Activated T-cell treated with anti-CD3 and anti-CD28 coated beads, Interleukin-2, amount 50 U/mL, for 24 hours (primary cell): Measurements from ENCODE around the gene PHF2.

Experiments
- DNase-seq: peaks from one replicate; pipeline ENCODE4 v3.0.0-alpha.2; 2020
- H3K27ac Mint-ChIP-seq: 2 replicates; pipeline ENCODE4 v1.8.0; 2020; ENCODE audit warnings: mild to moderate bottlenecking, mixed read lengths
- H3K27me3 Mint-ChIP-seq: 2 replicates; pipeline ENCODE4 v1.8.0; 2020; ENCODE audit warnings: mixed read lengths
- H3K36me3 Mint-ChIP-seq: 2 replicates; pipeline ENCODE4 v1.8.0; 2020; ENCODE audit warnings: low read depth, mixed read lengths
- H3K4me1 Mint-ChIP-seq: 2 replicates; pipeline ENCODE4 v1.8.0; 2020; ENCODE audit warnings: low read depth, mixed read lengths
- H3K4me3 Mint-ChIP-seq: 2 replicates; pipeline ENCODE4 v1.8.0; 2020; ENCODE audit warnings: mild to moderate bottlenecking, moderate library complexity, mixed read lengths
- H3K9me3 Mint-ChIP-seq: 2 replicates; pipeline ENCODE4 v1.8.0; 2020; ENCODE audit warnings: mixed read lengths

Gene PHF2

GRCh38 chr9:93613791-93614190, 37.4 kb downstream of the PHF2 start:
- Mint-ChIP-seq H3K27ac (no peak overlapping the region), H3K4me1 (peaks cover 28% of the 10 kb centered on the region), H3K27me3 (no peaks in the 10 kb centered on the region)

GRCh38 chr9:93614830-93615468, 38.6 kb downstream of the PHF2 start:
- Mint-ChIP-seq H3K4me3 (no peak overlapping the region), H3K36me3 (peaks cover 13% of the 10 kb centered on the region), H3K27me3 (no peaks in the 10 kb centered on the region), H3K9me3 (peaks cover 5% of the 10 kb centered on the region), H3K4me1 (peaks cover 29% of the 10 kb centered on the region), H3K27ac (no peak overlapping the region)
- no peak for DNase-seq

More at GRCh38 chr9:93613791-93614190, 37.4 kb downstream of the PHF2 start:
- Mint-ChIP-seq H3K9me3 (peaks cover 13% of the 10 kb centered on the region), H3K36me3 (peaks cover 22% of the 10 kb centered on the region), H3K4me3 (no peak overlapping the region)
- no peak for DNase-seq

GRCh38 chr9:93616044-93616443, 39.7 kb downstream of the PHF2 start:
- H3K9me3 Mint-ChIP-seq: no peaks in the 10 kb centered on the region
- no peak for DNase-seq
- no peak overlapping the region for H3K27ac Mint-ChIP-seq
- H3K4me1 Mint-ChIP-seq: peaks cover 27% of the 10 kb centered on the region
- no peaks in the 10 kb centered on the region for H3K27me3 Mint-ChIP-seq
- H3K36me3 Mint-ChIP-seq: peaks cover 3% of the 10 kb centered on the region
- no peak overlapping the region for H3K4me3 Mint-ChIP-seq

GRCh38 chr9:93617273-93617672, 40.9 kb downstream of the PHF2 start:
- Mint-ChIP-seq H3K27me3 (no peaks in the 10 kb centered on the region), H3K36me3 (no peaks in the 10 kb centered on the region), H3K4me3 (no peak overlapping the region), H3K4me1 (peaks cover 25% of the 10 kb centered on the region), H3K9me3 (no peaks in the 10 kb centered on the region), H3K27ac (no peak overlapping the region)
- DNase-seq: no peak

GRCh38 chr9:93619272-93619775, 42.9 kb downstream of the PHF2 start:
- no peak for DNase-seq
- H3K4me1 Mint-ChIP-seq: peaks cover 25% of the 10 kb centered on the region
- H3K9me3 Mint-ChIP-seq: no peaks in the 10 kb centered on the region
- no peaks in the 10 kb centered on the region for H3K36me3 Mint-ChIP-seq
- H3K4me3 Mint-ChIP-seq: no peak overlapping the region
- no peak overlapping the region for H3K27ac Mint-ChIP-seq
- no peaks in the 10 kb centered on the region for H3K27me3 Mint-ChIP-seq

- H3K27me3 Mint-ChIP-seq: no peaks in the 10 kb centered on the region
- no peak overlapping the region for H3K4me3 Mint-ChIP-seq
- no peak overlapping the region for H3K27ac Mint-ChIP-seq
- peaks cover 25% of the 10 kb centered on the region for H3K4me1 Mint-ChIP-seq
- H3K9me3 Mint-ChIP-seq: no peaks in the 10 kb centered on the region
- no peak for DNase-seq
- H3K36me3 Mint-ChIP-seq: no peaks in the 10 kb centered on the region
Observed at GRCh38 chr9:93620041-93620506, 43.7 kb downstream of the PHF2 start.

- no peak for DNase-seq
- H3K27me3 Mint-ChIP-seq: no peaks in the 10 kb centered on the region
- H3K9me3 Mint-ChIP-seq: peaks cover under 1% of the 10 kb centered on the region
- peaks cover 3% of the 10 kb centered on the region for H3K36me3 Mint-ChIP-seq
- peaks cover 27% of the 10 kb centered on the region for H3K4me1 Mint-ChIP-seq
- H3K4me3 Mint-ChIP-seq: no peak overlapping the region
- H3K27ac Mint-ChIP-seq: no peak overlapping the region
Observed at GRCh38 chr9:93620881-93621820, 44.8 kb downstream of the PHF2 start.

- Mint-ChIP-seq H3K4me1 (peaks cover 28% of the 10 kb centered on the region), H3K27ac (no peak overlapping the region), H3K4me3 (no peak overlapping the region), H3K9me3 (peaks cover 2% of the 10 kb centered on the region), H3K36me3 (peaks cover 6% of the 10 kb centered on the region), H3K27me3 (no peaks in the 10 kb centered on the region)
- no peak for DNase-seq
Observed at GRCh38 chr9:93621922-93622321, 45.5 kb downstream of the PHF2 start.

GRCh38 chr9:93622691-93623090, 46.3 kb downstream of the PHF2 start:
- H3K4me1 Mint-ChIP-seq: peaks cover 25% of the 10 kb centered on the region
- H3K27me3 Mint-ChIP-seq: no peaks in the 10 kb centered on the region
- DNase-seq: no peak
- no peak overlapping the region for H3K4me3 Mint-ChIP-seq
- H3K36me3 Mint-ChIP-seq: peaks cover 10% of the 10 kb centered on the region
- no peak overlapping the region for H3K27ac Mint-ChIP-seq
- H3K9me3 Mint-ChIP-seq: peaks cover 5% of the 10 kb centered on the region

- peaks cover 20% of the 10 kb centered on the region for H3K36me3 Mint-ChIP-seq
- no peak for DNase-seq
- H3K27ac Mint-ChIP-seq: no peak overlapping the region
- no peaks in the 10 kb centered on the region for H3K27me3 Mint-ChIP-seq
- no peak overlapping the region for H3K4me3 Mint-ChIP-seq
- H3K9me3 Mint-ChIP-seq: peaks cover 10% of the 10 kb centered on the region
- peaks cover 20% of the 10 kb centered on the region for H3K4me1 Mint-ChIP-seq
Observed at GRCh38 chr9:93623753-93624152, 47.4 kb downstream of the PHF2 start.

- peaks cover 18% of the 10 kb centered on the region for H3K4me1 Mint-ChIP-seq
- H3K27ac Mint-ChIP-seq: no peak overlapping the region
- DNase-seq: no peak
- peaks cover 10% of the 10 kb centered on the region for H3K9me3 Mint-ChIP-seq
- no peak overlapping the region for H3K4me3 Mint-ChIP-seq
- peaks cover 23% of the 10 kb centered on the region for H3K36me3 Mint-ChIP-seq
- H3K27me3 Mint-ChIP-seq: no peaks in the 10 kb centered on the region
Observed at GRCh38 chr9:93624431-93624834, 48.0 kb downstream of the PHF2 start.

GRCh38 chr9:93624977-93625376, 48.6 kb downstream of the PHF2 start:
- Mint-ChIP-seq H3K9me3 (peaks cover 10% of the 10 kb centered on the region), H3K27ac (no peak overlapping the region), H3K4me1 (peaks cover 18% of the 10 kb centered on the region), H3K4me3 (no peak overlapping the region), H3K27me3 (no peaks in the 10 kb centered on the region), H3K36me3 (peaks cover 28% of the 10 kb centered on the region)
- no peak for DNase-seq

- peaks cover 5% of the 10 kb centered on the region for H3K4me1 Mint-ChIP-seq
Observed at GRCh38 chr9:93629920-93630319, 53.5 kb downstream of the PHF2 start.

GRCh38 chr9:93630806-93631411, 54.5 kb downstream of the PHF2 start:
- Mint-ChIP-seq H3K27ac (no peak overlapping the region), H3K4me1 (peaks cover 5% of the 10 kb centered on the region), H3K27me3 (no peaks in the 10 kb centered on the region), H3K9me3 (peaks cover 13% of the 10 kb centered on the region), H3K4me3 (no peak overlapping the region), H3K36me3 (peaks cover 81% of the 10 kb centered on the region)
- DNase-seq: no peak

More at GRCh38 chr9:93629920-93630319, 53.5 kb downstream of the PHF2 start:
- no peak overlapping the region for H3K4me3 Mint-ChIP-seq
- no peaks in the 10 kb centered on the region for H3K27me3 Mint-ChIP-seq
- H3K27ac Mint-ChIP-seq: no peak overlapping the region
- H3K9me3 Mint-ChIP-seq: peaks cover 10% of the 10 kb centered on the region
- DNase-seq: no peak
- H3K36me3 Mint-ChIP-seq: peaks cover 71% of the 10 kb centered on the region
